Measurements from ENCODE around the gene CDH23. TPM values are rescaled to one million over a fixed set of nuclear protein-coding genes. Genes with fewer than 3 reads are reported as not detected.

Gene CDH23
- total RNA-seq, 1 experiment from 2014 or later = 2.9 TPM

- Mint-ChIP-seq H3K4me1 (no peaks in the 10 kb centered on the region), H3K4me3 (no peak overlapping the region), H3K27me3 (ENCODE audit: low read depth) (no peaks in the 10 kb centered on the region), H3K27ac (no peak overlapping the region), H3K36me3 (peaks cover 5% of the 10 kb centered on the region; the same call in 1 of the 2 replicates), H3K9me3 (peaks cover 11% of the 10 kb centered on the region)
- ATAC-seq (no peak), DNase-seq (ENCODE audit: low spot score) (no peak)
- POLR2A ChIA-PET = no interaction called here
- CTCF ChIA-PET = interaction anchor here (0.8 to 8.3 kb wide), 14 partner anchors 8 to 118 kb away, joined by 3 to 158 read pairs (median 4); no protein-coding TSS in a partner anchor
- TF ChIP-seq ZNF317 (CRISPR knock-in tag; IDR thresholded peaks at IDR 0.05; ENCODE audit: borderline replicate concordance, low read depth) (no peak), AR (CRISPR knock-in tag; IDR thresholded peaks at IDR 0.05) (no peak), SOX15 (CRISPR knock-in tag; IDR thresholded peaks at IDR 0.05) (no peak), ATF6 (CRISPR knock-in tag; IDR thresholded peaks at IDR 0.05) (no peak), ESRRA (CRISPR knock-in tag; IDR thresholded peaks at IDR 0.05; ENCODE audit: borderline replicate concordance) (no peak), ZSCAN18 (CRISPR knock-in tag; IDR thresholded peaks at IDR 0.05) (no peak), HMGXB4 (CRISPR knock-in tag; IDR thresholded peaks at IDR 0.05) (no peak), GTF2I (CRISPR knock-in tag; conservative IDR thresholded peaks at IDR 0.05) (no peak), TCF7 (CRISPR knock-in tag; IDR thresholded peaks at IDR 0.05; ENCODE audit: low read depth) (no peak), MLX (CRISPR knock-in tag; IDR thresholded peaks at IDR 0.05) (no peak), ATF2 (CRISPR knock-in tag; IDR thresholded peaks at IDR 0.05; ENCODE audit: borderline replicate concordance, low read depth) (no peak), ZMAT4 (CRISPR knock-in tag; IDR thresholded peaks at IDR 0.05) (no peak), CBFB (CRISPR knock-in tag; IDR thresholded peaks at IDR 0.05; ENCODE audit: low read depth) (no peak), NR1H2 (CRISPR knock-in tag; IDR thresholded peaks at IDR 0.05) (no peak), OVOL2 (CRISPR knock-in tag; IDR thresholded peaks at IDR 0.05; ENCODE audit: borderline replicate concordance) (no peak)
Measured at GRCh38 chr10:71694039-71694501, 297.4 kb downstream of the CDH23 start.

All from WTC11 (cell line).